OCI-M1 (cell line): ENCODE data around the gene ZFAND6.

Source experiments
- DNase-seq: peaks from one replicate; lab custom pipeline; 2025; lab: John Stamatoyannopoulos, UW

Gene ZFAND6

GRCh38 chr15:80052597-80053304, 6.7 kb upstream of the ZFAND6 start:
- no peak for DNase-seq

GRCh38 chr15:80055933-80056332, 3.5 kb upstream of the ZFAND6 start:
- DNase-seq = no peak

GRCh38 chr15:80058044-80058443, 1.4 kb upstream of the ZFAND6 start:
- DNase-seq = no peak

GRCh38 chr15:80059786-80060355, 395 bp downstream of the ZFAND6 start:
- DNase-seq = peak; percentile 70

GRCh38 chr15:80060356-80061006, 1.0 kb downstream of the ZFAND6 start:
- DNase-seq = peak; percentile 73

- DNase-seq = peak; percentile 41
These were observed 2.1 kb downstream of the ZFAND6 start for GRCh38 chr15:80061582-80061981.

GRCh38 chr15:80066912-80067311, 7.4 kb downstream of the ZFAND6 start:
- no peak for DNase-seq

GRCh38 chr15:80068578-80068977, 9.1 kb downstream of the ZFAND6 start:
- DNase-seq = peak; percentile 11

GRCh38 chr15:80070840-80071239, 11.4 kb downstream of the ZFAND6 start:
- peak; percentile 53 for DNase-seq

- no peak for DNase-seq
These were observed 12.2 kb downstream of the ZFAND6 start for GRCh38 chr15:80071652-80072051.

- peak; percentile 95 for DNase-seq
These were observed 13.0 kb downstream of the ZFAND6 start for GRCh38 chr15:80072285-80072994.

- peak; percentile 14 for DNase-seq
These were observed 13.7 kb downstream of the ZFAND6 start for GRCh38 chr15:80073197-80073596.

- no peak for DNase-seq
These were observed 17.1 kb downstream of the ZFAND6 start for GRCh38 chr15:80076321-80077318.

- peak; percentile 93 for DNase-seq
These were observed 21.9 kb downstream of the ZFAND6 start for GRCh38 chr15:80081390-80081789.

GRCh38 chr15:80087104-80087503, 27.6 kb downstream of the ZFAND6 start:
- no peak for DNase-seq

GRCh38 chr15:80090041-80090440, 30.6 kb downstream of the ZFAND6 start:
- DNase-seq = no peak

GRCh38 chr15:80090879-80091503, 31.5 kb downstream of the ZFAND6 start:
- peak; percentile 10 for DNase-seq

- peak; percentile 14 for DNase-seq
These were observed 34.5 kb downstream of the ZFAND6 start for GRCh38 chr15:80093854-80094418.

GRCh38 chr15:80095511-80095910, 36.0 kb downstream of the ZFAND6 start:
- no peak for DNase-seq

GRCh38 chr15:80095969-80096368, 36.5 kb downstream of the ZFAND6 start:
- no peak for DNase-seq

GRCh38 chr15:80098341-80098740, 38.9 kb downstream of the ZFAND6 start:
- no peak for DNase-seq
